OCI-LY3 (cell line): Measurements from ENCODE around the gene ETHE1.

Experiments used
- H2AFZ ChIP-seq: fragments of 200-600, 300-600 bp; shearing (Covaris generic); 2 replicates; pipeline ENCODE4 v1.6.0; 2014; ENCODE audit warnings: antibody characterized with exemption, low read depth, low read length
- H3K27ac ChIP-seq: fragments of 200-600, 300-600 bp; sonication (generic); 2 replicates; pipeline ENCODE4 v1.5.1; 2014; ENCODE audit warnings: mild to moderate bottlenecking, low read length, moderate library complexity, mixed read lengths
- H3K27me3 ChIP-seq: fragments of 200-600, 300-600 bp; sonication (generic); 2 replicates; pipeline ENCODE4 v1.6.1; 2014; ENCODE audit warnings: low read depth, low read length, mixed read lengths
- H3K36me3 ChIP-seq: fragments of 200-600, 300-600 bp; sonication (generic); replicated peaks from 2 replicates; pipeline ENCODE3; 2014; ENCODE audit warnings: low read depth, low read length, mixed read lengths
- H3K4me1 ChIP-seq: fragments of 300-600, 200-600 bp; sonication (generic); 2 replicates; pipeline ENCODE4 v1.6.1; 2014; ENCODE audit warnings: low read length, mixed read lengths
- H3K4me2 ChIP-seq: fragments of 200-600, 300-600 bp; sonication (generic); 2 replicates; pipeline ENCODE4 v1.6.1; 2014; ENCODE audit warnings: low read length, mixed read lengths
- H3K4me3 ChIP-seq: fragments of 300-600, 200-600 bp; sonication (generic); 2 replicates; pipeline ENCODE4 v1.5.1; 2014; ENCODE audit warnings: antibody characterized with exemption, mild to moderate bottlenecking, low read length, moderate library complexity
- H3K79me2 ChIP-seq: fragments of 300-600, 200-600 bp; shearing (Covaris generic); 2 replicates; pipeline ENCODE4 v1.6.1; 2014; ENCODE audit warnings: mild to moderate bottlenecking, low read length, mixed read lengths
- H3K9ac ChIP-seq: fragments of 300-600, 200-600 bp; shearing (Covaris generic); 2 replicates; pipeline ENCODE4 v1.6.0; 2014; ENCODE audit warnings: mild to moderate bottlenecking, low read length, moderate library complexity
- H3K9me3 ChIP-seq: fragments of 200-600, 300-600 bp; shearing (Covaris generic); 2 replicates; pipeline ENCODE4 v1.6.1; 2014; ENCODE audit warnings: low read length, mixed read lengths; ENCODE audit not compliant: insufficient read depth
- H4K20me1 ChIP-seq: fragments of 200-600, 300-600 bp; sonication (generic); 2 replicates; pipeline ENCODE4 v1.6.1; 2016; ENCODE audit warnings: low read length, mixed read lengths; ENCODE audit not compliant: insufficient read depth
- EZH2phosphoT487 ChIP-seq: fragments of 200-600 bp; shearing (Covaris generic); IDR thresholded peaks from 2 replicates; pipeline ENCODE4 v1.6.1; 2018; ENCODE audit warnings: antibody characterized with exemption, mixed run types, low read depth
- TF ChIP-seq, protein P1 (sequence below): fragments of 200-600, 300-600 bp; sonication (generic); IDR thresholded peaks from 2 replicates; pipeline ENCODE4 v1.5.1; 2014; ENCODE audit warnings: antibody characterized with exemption, low read length, low read depth

ETHE1 gene

DNA sequence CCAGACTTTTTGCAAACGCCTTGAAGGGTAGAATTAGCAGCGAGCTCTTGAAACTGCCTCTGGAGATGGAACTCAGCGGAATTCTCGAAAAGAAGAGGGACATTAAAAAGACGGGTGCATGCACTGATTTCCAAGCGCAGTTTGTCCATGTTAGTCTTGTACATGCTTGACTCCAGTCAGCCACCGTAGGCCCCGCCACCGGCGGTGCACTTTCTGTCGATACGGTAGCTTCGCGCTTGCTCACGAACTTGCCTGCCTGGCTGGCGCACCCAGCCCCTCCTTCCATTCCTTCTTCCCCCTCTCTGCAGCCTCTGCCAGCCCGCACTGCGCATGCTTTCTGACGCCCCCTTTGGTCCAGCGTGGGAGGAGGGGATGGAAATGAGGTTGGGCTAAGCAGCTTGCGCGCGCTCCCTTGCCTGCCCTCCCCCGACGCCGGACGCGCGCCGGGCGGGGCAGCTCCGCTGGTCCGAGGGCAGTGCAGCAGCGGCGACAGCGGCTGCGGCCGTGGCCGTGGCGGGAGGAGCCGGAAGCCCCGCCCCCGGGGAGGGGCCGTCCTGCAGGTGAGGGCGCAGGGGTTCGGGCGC, 6.1 kb upstream of the ETHE1 start, which contains the start of gene ZNF575:
TSS of gene ZNF575 (plus strand) at position 227 of the 584 bp plus-strand sequence. CDS start 1,235 bp downstream, outside the sequence.
- peaks cover 7% of the 10 kb centered on the region for H3K4me1 ChIP-seq
- peaks cover 5% of the 10 kb centered on the region; the same call in 1 of the 2 replicates for H4K20me1 ChIP-seq
- no peaks in the 10 kb centered on the region for H3K27me3 ChIP-seq
- TF ChIP-seq, protein P1, sequence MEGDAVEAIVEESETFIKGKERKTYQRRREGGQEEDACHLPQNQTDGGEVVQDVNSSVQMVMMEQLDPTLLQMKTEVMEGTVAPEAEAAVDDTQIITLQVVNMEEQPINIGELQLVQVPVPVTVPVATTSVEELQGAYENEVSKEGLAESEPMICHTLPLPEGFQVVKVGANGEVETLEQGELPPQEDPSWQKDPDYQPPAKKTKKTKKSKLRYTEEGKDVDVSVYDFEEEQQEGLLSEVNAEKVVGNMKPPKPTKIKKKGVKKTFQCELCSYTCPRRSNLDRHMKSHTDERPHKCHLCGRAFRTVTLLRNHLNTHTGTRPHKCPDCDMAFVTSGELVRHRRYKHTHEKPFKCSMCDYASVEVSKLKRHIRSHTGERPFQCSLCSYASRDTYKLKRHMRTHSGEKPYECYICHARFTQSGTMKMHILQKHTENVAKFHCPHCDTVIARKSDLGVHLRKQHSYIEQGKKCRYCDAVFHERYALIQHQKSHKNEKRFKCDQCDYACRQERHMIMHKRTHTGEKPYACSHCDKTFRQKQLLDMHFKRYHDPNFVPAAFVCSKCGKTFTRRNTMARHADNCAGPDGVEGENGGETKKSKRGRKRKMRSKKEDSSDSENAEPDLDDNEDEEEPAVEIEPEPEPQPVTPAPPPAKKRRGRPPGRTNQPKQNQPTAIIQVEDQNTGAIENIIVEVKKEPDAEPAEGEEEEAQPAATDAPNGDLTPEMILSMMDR = no peak
- TF ChIP-seq EZH2phosphoT487 = no peak
- H3K4me3 ChIP-seq = peak within 1 kb of the TSS; percentile 86
- peak within 1 kb of the TSS; percentile 92 for H2AFZ ChIP-seq
- peak within 1 kb of the TSS; percentile 83 for H3K9ac ChIP-seq
- peaks cover 5% of the 10 kb centered on the region for H3K36me3 ChIP-seq
- H3K4me2 ChIP-seq = peak within 1 kb of the TSS; percentile 89
- H3K27ac ChIP-seq = peak within 1 kb of the TSS; percentile 80
- H3K9me3 ChIP-seq = no peaks in the 10 kb centered on the region
- no peaks in the 10 kb centered on the region for H3K79me2 ChIP-seq

DNA sequence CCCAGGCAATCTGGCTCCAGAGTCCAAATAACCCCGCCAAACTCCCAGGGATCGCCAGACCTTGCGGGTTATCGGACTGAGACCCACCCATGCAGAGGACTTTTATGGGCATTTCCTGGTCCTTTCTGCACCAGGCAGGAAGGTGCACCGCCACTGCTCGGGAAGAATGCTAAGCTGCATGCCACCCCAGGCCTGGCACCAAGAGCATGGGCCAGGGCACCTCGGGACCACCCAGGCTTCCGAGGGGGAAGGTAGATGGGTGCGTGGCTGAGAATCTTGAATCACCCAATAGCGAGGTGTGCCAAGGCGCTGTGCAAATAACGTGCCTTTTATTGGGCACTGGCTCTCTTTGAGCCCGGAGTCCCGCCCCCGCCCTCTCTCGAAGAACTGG, 5.6 kb upstream of the ETHE1 start:
- H3K9ac ChIP-seq = peak overlapping the region; percentile 83
- no peaks in the 10 kb centered on the region for H3K27me3 ChIP-seq
- no peaks in the 10 kb centered on the region for H3K9me3 ChIP-seq
- H3K79me2 ChIP-seq = no peaks in the 10 kb centered on the region
- H3K4me1 ChIP-seq = peaks cover 12% of the 10 kb centered on the region
- H3K36me3 ChIP-seq = peaks cover 3% of the 10 kb centered on the region
- H3K4me3 ChIP-seq = peak overlapping the region; percentile 86
- peaks cover 5% of the 10 kb centered on the region; the same call in 1 of the 2 replicates for H4K20me1 ChIP-seq
- H3K27ac ChIP-seq = peak overlapping the region; percentile 80
- H3K4me2 ChIP-seq = peak overlapping the region; percentile 89
- TF ChIP-seq, protein P1 = no peak
- TF ChIP-seq EZH2phosphoT487 = no peak
- H2AFZ ChIP-seq = peak overlapping the region; percentile 92

DNA sequence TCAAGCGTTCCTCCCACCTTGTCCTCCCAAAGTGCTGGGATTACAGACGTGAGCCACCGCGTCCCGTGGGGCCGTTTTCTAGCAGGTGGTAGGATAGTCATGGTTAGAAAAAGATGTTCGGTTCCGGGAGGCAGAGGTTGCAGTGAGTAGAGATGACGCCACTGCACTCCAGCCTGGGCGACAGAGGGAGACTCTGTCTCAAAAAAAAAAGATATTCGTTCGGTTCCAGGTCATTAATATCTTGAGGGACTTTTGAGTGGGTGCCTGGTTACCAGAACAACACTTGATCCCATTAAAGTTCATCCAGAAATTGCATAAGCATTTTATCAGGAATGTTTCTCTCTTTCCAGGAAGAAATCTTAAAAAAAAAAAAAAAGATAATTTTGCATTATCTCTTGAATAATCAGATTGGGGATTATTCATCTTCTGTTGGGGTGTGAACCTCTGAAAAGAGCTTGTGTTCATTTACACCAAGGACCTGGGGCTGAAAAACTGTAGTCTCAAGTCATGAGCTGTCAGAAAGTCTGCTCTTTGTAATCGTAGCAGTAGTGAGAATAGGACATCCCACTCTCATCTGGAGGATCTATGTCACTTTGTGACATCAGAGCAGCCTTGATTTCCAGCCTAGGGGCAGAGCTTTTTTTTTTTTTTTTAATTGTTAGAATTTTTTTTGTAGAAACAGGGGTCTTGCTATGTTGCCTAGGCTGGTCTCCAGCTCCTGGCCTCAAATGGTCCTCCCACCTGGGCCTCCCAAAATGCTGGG, 1.0 kb upstream of the ETHE1 start:
- Histone ChIP-seq H3K27me3 (no peaks in the 10 kb centered on the region), H3K27ac (no peak overlapping the region), H3K79me2 (no peaks in the 10 kb centered on the region), H3K4me1 (peaks cover 24% of the 10 kb centered on the region), H3K9ac (peak overlapping the region; percentile 73), H4K20me1 (no peaks in the 10 kb centered on the region), H3K4me2 (peak overlapping the region; percentile 88), H2AFZ (no peak overlapping the region; the same call in 1 of the 2 replicates), H3K4me3 (peak overlapping the region; percentile 81), H3K9me3 (no peaks in the 10 kb centered on the region), H3K36me3 (no peaks in the 10 kb centered on the region)
- TF ChIP-seq, protein P1 = peak; percentile 29
- no peak for TF ChIP-seq EZH2phosphoT487
